CD4-positive, alpha-beta T cell treated with Interleukin-12 subunit alpha and Interleukin-12 subunit beta, for 1 hour (primary cell): Measurements from ENCODE around the gene ERP29.
A peak's percentile ranks its signal among the peaks of the same experiment; 100 is the strongest.
"Not testable (repeated sequence)": the region's sequence is repeated elsewhere in the genome, so short reads cannot be mapped to it uniquely, and the experiment has no call there.

Experiments
- DNase-seq: peaks from one replicate; pipeline ENCODE4 v3.0.0-alpha.2; 2020

The ERP29 gene

GRCh38 chr12:112012775-112013600, at the start of gene ERP29, which contains the start of gene TMEM116:
TSS of gene ERP29 (plus strand) at chr12:112013426. CDS start at chr12:112013466, 40 bp downstream.
TSS of gene TMEM116 (minus strand) at chr12:112013165. CDS start at chr12:112005270, 7,895 bp downstream.
- peak; percentile 100 for DNase-seq

DNA sequence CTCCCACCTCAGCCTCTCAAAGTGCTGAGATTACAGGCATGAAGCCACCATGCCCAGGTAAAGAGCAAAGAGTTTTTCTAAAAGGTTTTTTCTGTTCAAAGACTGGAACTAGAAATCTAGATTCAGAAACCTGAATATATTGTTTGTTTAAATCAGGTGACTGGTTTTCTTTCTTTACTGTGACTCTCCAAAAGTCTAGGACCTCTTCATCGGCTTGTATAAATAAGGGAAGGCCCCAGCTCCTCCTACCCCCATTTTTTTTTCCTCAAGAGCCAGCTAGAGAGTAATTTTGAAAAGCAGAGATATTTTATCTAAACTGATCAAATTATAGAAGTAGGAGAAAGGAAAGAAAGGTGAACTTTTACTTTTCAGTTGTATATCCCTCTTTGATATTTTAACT, 48.3 kb upstream of the ERP29 start:
- DNase-seq, result no peak

- DNase-seq, result peak; percentile 34
Measured at GRCh38 chr12:111971800-111972199, 41.4 kb upstream of the ERP29 start.

DNA sequence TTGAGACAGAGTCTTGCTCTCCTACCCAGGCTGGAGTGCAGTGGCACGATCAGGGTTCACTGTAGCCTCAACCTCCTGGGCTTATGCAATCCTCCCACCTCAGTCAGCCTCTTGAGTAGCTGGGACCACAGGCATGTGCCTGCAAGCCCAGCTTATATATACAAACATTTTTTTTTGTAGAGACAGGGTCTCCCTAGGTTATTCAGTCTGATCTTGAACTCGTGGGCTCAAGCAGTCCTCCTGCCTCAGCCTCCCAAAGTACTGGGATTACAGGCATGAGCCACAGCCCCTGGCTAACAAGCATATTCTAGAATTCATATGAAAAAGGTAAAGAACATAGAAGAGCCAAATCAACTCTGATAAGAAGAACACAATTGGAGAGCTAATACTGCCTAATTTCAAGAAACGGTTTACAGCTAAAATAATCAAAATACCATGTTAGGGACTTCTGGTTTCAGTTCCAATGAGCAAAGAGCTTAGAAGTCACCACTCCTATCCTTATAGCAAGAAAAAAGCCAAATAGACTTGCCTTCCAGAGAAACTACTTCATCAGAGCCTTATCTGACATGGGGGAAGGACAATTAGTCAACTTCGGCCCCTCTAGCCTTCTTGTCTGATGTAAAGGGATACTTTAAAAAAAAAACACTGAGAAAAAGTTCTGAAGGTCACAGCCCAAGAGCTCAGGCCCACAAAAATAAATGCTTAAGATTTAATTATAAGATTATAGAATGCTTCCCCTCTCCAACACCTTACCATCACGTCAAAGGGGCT, 37.9 kb upstream of the ERP29 start:
- DNase-seq, result no peak

DNA sequence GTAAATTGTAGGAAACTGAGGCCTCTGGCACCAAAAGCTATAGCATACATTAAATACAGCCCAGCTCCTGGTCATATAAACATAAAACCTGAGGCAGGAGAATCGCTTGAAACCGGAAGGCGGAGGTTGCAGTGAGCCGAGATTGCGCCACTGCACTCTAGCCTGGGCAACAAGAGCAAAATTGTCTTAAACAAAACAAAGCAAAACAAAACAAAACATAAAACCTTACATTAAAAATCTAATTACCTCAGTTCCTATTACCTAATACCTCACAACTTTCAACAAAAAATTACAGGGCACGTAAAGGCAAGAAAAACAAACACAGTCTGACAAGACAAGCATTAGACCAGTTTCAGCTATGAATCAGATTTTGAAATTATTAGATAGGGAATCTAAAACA, 36.9 kb upstream of the ERP29 start:
- no peak for DNase-seq

DNA sequence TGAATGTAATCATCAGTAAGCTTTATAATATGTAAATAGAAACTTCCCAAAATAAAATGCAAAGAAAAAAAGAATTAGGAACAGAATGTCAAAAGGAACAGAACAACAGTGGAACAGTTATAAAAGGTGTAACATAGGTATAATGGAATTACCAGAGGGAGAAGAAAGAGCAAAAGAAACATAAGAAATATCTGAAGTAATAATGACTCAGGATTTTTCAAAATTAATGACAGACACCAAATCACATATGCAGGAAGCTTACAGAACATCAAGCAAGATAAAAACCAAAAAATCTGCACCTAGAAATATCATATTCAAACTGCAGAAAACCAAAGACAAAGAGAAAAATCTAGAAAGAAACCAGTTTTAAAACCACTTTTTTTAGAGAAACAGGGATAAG, 36.4 kb upstream of the ERP29 start:
- no peak for DNase-seq

- no peak for DNase-seq
Measured at GRCh38 chr12:111978545-111978944, 34.7 kb upstream of the ERP29 start.

DNA sequence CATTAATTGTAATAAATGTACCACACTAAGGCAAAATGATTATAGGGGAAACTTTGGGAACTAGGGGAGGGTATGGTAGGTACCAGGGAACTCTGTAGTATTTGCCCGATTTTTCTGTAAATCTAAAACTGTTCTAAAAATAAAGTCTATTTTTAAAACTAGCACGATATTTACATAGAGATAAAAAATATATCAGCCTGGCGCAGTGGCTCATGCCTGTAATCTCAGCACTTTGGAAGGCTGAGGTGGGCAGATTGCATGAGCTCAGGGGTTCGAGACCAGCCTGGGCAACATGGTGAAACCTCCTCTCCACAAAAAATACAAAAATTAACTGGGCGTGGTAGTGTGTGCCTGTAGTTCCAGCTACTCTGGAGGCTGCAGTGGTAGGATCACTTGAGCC, 32.6 kb upstream of the ERP29 start:
- DNase-seq, result no peak

GRCh38 chr12:111981987-111982386, 31.2 kb upstream of the ERP29 start:
- no peak for DNase-seq

GRCh38 chr12:111984820-111985219, 28.4 kb upstream of the ERP29 start:
- DNase-seq, result no peak

DNA sequence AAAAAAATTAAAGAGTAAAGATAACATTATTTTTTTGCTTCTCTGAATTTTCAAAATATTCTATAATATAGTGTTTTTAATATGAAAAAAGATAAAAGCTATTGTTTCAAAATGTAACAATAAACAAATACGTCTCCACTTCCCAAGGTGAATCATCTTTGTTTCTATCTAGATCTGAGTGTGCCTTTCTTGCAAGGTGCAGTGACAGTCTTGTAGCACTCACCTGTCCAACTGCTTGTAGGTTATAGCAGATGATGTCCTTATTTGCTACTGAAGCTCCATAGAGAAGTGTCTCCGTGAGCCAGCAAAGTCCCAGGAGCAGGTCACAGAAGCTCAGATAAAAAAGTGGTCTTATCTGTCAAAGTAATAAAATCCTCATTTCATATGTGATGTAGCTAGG, 21.7 kb upstream of the ERP29 start:
- DNase-seq, result no peak

DNA sequence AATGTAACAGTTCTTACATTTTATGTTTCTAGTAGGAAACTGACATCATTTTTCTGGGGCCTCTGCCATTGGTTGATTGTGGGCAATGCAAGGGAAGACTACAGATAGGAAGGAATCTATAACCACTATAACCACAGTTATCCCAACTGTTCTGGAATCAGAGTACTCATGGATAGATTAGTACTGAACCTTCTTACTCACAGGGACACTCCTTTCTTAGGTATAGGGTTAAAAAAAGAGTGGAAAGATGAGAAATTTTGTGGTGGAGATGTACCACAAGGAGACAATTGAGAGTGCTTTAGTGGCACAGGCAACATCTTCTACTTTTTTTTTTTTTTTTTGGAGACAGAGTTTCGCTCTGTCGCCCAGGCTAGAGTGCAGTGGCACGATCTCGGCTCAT, 21.3 kb upstream of the ERP29 start:
- DNase-seq, result no peak

GRCh38 chr12:111992464-111992863, 20.8 kb upstream of the ERP29 start:
- no peak for DNase-seq

DNA sequence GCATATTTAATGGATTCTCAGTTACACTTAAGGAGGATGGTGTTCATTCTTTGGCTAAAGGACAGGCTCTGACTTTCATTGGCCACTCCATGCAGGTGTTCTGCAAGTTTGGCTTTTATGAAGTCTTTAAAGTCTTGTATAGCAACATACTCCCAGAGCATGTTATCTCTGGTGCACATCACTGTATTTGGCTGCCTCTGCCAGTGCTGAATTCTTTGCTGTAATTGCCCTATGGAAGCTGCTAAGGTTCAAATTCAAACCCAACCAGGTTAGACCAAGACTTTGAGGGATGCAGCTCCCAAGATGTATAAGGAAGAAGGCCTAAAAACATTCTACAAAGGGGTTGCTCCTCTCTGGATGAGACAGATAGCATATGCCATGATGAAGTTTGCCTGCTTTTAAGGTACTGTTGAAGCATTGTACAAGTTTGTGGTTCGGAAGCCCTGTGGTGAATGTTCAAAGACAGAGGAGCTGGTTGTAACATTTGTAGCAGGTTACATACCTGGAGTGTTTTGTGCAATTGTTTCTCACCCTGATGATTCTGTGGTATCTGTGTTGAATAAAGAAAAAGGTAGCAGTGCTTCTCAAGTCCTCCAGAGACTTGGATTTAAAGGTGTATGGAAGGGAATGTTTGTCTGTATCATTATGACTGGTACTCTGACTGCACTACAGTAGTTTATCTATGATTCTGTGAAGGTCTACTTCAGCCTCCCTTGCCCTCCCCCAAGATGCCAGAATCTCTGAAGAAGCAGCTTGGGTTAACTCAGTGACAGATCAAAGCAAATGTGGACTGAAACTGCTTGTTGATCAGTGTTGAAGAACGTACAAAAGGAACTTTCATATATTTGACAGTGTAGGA, 19.7 kb upstream of the ERP29 start:
- DNase-seq, result peak; percentile 52

DNA sequence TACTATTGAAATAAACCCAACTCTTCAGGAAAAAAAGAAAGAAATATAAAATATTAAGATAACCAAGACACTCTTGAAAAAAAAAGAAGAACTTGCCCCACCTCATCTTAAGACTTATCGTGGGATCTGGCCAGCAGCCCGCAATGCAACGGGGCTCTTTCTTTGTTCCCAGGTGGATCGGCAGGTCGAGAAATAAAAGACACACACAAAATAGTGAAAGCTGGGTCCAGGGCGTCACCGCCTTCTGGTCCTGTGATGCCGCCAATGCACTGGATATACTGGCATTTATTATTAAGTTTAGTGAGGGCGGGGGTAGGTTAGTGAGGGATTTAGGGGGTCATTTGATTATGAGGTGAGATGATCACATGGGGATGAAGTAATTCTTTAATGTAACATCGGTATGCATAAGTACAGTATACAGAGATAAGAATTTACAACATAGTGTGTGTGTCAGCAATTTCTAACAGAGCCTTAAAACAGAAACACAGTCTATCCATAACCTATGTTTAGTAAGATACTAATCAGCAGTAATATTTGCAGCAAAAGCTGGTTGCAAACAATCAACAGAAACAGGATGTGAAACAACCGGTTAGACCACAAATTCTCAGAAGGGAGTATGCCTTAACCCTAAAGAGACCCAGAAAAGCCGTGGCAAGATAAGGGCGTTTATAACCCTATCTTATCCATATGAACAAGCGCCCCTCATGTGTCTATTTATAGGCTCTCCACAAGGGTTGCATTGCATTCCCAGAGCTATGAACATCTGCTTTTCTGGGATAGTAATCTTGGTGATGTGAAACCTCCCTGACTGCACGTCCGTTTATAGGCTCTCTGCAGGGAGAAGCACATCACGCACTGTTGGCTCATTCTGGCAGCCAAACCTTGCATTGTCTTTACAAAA, 18.8 kb upstream of the ERP29 start:
- peak; percentile 59 for DNase-seq

DNA sequence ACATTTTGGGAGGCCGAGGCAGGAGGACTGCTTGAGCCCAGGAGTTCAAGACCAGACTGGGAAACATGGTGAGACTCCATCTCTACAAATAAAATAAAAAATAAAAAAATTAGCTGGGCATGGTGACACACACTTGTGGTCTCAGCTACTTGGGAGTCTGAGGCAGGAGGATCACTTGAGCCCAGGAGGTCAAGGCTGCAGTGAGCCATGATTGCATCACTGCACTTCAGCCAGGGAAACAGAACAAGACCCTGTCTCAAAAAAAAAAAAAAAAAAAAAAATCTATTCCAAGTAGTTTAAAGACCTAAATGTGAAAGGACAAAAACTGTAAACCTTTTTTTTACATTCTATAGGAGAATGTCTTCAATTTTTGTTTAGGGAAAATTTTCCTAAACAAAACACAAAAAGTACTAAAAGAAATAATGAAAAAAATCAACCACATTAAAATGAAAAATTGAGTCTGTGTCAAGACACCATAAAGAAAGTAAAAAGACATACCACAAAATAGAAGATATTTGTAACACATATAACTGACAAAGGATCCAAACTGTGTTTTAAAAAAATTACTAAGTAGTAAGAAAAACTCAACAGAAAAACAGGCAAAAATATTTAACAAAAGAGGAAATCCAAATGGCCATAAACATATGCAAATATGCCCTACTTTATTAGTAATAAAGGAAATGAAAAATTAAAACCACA, 17.3 kb upstream of the ERP29 start:
- no peak for DNase-seq

DNA sequence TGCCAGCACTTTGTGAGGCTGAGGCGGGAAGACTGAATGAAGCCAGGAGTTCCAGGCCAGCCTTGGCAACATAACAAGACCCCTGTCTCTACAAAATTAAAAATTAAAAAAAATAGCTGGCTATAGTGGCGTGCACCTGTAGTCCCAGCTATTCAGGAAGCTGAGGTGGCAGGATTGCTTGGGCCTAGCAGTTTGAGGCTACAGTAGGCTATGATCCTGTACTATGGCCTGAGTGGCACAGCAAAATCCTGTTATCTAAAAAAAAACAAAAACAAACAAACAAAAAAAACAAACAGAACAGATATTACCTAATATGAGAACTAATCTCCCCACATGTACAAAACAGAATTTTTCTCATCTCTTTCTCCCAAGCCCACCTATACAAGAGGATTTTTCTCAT, 15.9 kb upstream of the ERP29 start:
- no peak for DNase-seq

- no peak for DNase-seq
Measured at GRCh38 chr12:111998015-111998414, 15.2 kb upstream of the ERP29 start.

DNA sequence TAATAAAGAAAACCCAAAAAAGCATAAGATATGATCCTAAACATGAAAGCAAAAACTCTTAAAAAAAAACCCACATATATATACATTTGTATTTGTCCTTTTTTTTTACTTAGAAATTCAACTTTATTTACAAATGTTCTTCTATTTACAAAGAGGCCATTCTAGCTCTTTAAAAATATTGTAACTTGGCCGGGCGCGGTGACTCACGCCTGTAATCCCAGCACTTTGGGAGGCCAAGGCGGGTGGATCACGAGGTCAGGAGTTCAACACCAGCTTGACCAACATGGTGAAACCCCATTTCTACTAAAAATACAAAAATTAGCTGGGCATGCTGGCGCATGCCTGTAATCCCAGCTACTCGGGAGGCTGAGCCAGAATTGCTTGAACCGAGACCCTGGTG, 14.1 kb upstream of the ERP29 start:
- DNase-seq, result not testable (repeated sequence)

DNA sequence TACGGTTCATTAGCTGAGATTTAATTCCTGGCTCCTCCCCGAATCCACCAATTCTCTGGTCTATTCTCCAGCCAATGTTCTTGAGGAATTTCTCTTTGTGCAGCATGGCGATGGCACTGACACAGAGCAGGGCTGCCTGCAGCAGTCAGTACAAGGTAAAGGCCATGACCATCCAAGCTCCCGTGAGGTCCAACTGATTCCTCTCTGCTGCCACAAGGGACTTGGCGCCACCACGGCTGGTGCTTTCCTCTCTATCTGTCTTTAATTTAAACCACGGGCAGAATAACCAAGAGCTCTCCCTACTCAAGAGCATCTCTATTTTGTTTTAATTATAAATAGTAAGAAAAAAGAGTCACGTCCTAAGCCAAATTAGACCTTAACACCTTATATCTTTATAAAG, 12.4 kb upstream of the ERP29 start:
- no peak for DNase-seq

- DNase-seq, result no peak
Measured at GRCh38 chr12:112001576-112001975, 11.7 kb upstream of the ERP29 start.
